HG03060 (cell line): Measurements from ENCODE around the gene HHATL.

Experiments
- ATAC-seq: cut with Tn5 transposase; IDR thresholded peaks from one replicate; pipeline ENCODE4 v1.9.1; 2021; ENCODE audit warnings: low read depth, moderate number of reproducible peaks; ENCODE audit not compliant: unreplicated experiment

Gene HHATL

GRCh38 chr3:42714171-42714852 lies 11.7 kb upstream of the HHATL start:
- ATAC-seq: no peak

GRCh38 chr3:42713747-42714146 lies 11.1 kb upstream of the HHATL start:
- ATAC-seq: no peak

GRCh38 chr3:42712688-42713372 lies 10.2 kb upstream of the HHATL start:
- no peak for ATAC-seq

GRCh38 chr3:42712344-42712648 lies 9.7 kb upstream of the HHATL start:
- no peak for ATAC-seq

DNA sequence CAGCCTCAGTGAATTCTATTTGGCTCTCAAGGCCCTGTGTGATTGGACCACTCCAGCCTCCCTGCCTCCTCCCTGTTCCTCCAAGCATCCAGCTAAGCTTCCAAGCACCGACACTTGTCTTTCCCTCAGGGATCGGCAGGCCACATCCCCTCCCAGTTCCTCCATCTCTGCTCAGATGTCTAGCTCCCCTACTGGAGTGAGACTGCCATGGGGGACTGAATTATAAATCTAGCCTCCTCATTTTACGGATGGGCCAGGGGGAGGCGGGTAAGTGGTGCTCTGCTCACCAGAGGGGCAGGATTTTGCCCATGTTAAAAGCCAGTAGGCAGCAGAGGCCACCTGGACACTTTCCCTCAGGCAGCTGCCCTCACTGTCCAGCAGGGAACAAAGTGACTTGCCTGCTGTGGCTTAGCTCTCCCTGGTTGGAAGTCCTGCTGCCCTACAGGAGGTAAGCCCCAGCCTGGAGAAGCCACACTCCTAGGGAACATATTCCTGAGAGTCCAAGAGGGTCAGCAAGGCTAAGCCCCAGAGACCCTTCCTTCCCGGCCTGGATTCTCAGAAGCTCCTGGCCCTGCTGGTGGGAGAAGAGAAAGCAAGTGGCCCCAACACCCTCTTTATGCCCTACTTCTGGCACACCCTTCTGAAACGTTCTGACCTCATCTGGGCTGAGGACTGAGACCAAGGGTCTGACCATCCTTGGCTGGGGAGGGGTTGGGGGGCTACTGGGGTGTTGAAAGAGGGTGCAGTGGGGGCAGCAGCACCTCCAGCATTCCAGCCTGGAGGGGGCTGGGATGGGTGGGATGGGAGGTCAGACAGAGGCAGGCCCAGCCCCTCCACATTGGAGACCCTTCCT lies 9.1 kb upstream of the HHATL start:
- no peak for ATAC-seq

DNA sequence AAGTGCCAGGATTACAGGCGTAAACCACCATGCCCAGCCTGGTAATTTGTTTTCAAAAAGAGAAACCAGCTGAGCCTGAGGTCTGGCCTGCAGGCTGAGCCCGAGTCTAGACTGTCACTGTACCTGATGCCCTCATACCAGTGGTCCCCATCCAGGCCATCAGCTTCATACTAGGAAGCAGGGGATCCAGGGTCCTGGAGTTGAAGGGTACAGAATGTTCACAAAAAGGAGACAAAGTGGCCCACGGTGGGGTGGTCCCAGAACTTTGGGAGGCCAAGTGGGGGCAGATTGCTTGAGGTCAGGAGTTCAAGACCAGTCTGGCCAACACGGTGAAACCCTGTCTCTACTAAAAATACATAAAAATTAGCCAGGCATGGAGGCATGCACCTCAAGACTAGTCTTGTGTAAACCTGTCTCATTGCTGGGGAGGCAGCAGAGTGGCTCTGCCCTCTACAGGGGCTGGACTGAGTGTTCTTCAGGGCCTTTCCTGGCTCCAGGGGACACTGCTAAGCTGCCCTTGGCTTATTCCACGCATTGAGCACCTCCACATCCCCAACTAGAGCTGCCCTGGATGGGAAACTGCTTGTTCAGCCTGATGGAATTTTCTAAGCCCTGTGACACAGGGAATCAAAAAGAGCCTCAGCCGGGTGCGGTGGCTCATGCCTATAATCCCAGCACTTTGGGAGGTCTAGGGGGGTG lies 7.9 kb upstream of the HHATL start:
- no peak for ATAC-seq

- no peak for ATAC-seq
Observed at GRCh38 chr3:42709621-42710020, 7.0 kb upstream of the HHATL start.

DNA sequence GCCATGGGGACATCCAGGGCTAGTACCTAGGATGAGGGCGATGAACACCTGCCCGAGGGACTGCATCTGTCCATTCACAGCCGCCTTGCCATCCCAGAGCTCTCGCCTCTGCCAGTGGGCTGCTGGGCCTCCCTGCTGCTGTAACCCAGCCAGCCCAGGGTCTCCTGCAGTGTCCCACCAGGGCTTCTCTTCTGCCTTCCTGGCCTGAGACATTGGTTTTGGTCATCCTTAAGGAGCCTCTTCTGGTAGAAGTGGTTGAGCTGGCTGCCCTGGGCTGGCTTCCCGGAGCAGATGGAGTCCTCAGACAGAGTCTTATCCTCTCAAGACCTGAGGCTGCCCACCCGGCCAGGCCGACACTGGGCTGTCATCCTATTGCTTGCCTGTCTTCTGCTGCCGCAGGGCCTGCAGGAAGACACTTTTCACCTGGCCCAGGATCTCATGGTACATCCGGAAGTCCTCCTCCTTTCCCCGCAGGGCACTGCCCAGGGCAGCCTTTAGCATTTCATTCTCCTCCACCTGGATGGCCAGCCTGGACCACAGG lies 6.1 kb upstream of the HHATL start:
- no peak for ATAC-seq

- no peak for ATAC-seq
Observed at GRCh38 chr3:42707620-42708355, 5.2 kb upstream of the HHATL start.

GRCh38 chr3:42706721-42707619 lies 4.4 kb upstream of the HHATL start:
- ATAC-seq: no peak

GRCh38 chr3:42705962-42706585 lies 3.5 kb upstream of the HHATL start:
- ATAC-seq: no peak

GRCh38 chr3:42705058-42705767 lies 2.6 kb upstream of the HHATL start:
- ATAC-seq: no peak

GRCh38 chr3:42704136-42704841 lies 1.7 kb upstream of the HHATL start:
- ATAC-seq: no peak

DNA sequence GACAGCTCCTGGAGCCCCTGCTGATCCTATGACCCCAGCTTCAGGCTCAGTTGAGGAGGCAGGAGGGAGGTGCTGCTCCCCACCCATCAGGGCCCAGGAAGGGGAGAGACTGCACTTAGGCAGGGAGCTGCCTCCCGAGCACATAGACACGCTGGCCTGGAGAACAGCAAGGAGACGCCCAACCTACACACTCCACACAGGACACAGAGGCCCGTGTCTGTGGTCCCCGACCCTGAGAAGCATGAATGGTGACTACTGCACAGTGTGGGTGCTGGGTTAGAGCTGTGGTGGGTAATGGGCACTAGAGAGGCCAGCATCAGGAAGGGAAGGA lies 1.1 kb upstream of the HHATL start:
- no peak for ATAC-seq

DNA sequence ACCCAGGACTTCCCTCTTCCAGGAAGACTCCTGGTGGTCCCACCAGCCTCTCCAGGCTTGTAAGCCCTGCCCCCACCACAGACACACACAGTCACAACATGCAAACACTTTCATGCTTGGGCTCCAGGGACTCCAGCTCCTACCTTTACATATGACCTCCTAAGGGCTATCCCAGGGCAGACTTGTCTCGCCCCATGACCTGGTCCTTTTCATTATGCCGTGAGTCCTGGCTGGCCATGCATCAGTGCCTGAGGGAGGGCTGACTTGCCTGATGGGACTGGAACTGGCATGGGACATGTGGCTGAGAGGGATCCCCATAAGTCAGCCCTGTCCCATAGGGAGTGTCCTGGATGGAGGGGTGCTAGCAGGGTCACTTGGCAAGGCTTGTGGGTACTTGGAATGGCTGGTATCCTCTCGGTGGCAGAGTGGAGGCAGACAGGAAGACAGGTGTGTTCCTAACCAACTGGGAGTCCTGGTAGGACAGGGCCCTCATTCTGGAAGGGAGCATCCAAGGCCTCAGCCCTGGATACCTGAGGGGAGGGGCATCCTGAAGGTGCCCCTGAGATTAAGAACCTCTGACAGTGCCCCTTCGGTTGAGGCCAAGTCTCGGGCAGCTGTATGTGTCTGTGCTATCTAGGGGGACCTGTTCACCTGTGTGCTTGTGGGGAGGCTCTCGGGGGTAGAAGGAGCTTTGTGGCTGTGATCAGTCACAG lies 540 bp upstream of the HHATL start:
- no peak for ATAC-seq

DNA sequence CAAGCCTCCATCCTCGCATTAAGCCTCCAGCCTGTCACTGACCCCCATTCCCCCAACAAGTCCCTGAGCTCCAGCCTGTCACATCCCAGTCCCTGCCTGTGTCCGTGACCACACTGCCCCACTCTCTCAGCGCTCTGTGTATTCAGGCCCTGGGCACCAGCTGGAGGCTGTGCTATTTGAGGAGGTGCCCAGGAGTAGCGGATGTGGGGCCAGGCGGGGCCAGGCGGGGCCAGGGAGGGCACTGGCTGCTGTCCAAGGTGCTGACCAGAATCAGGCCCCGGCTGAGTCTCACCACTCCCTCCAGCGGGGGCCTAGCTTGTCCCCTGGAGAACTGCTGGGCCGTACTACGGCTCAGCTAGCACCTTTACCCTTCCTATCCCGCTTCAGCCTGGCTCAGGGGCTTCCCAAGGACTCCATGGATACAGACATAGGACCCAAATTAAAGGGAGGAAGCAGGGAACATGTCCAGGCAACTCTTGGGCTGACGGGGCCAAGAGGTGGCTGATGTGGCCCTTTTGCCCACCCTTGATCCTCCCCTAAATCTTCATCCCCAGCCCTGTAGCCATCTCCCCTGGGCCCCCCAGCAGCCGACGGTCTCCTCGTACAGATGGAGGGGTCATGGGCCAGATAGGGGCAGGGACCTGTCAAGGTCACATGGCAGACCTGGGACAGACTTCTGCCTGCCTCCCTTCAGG lies 1.1 kb downstream of the HHATL start:
- ATAC-seq: no peak
